GM19035 (cell line): Measurements from ENCODE around the gene TMEM127.
A peak's percentile ranks its signal among the peaks of the same experiment; 100 is the strongest.
"Not testable (repeated sequence)": the region's sequence is repeated elsewhere in the genome, so short reads cannot be mapped to it uniquely, and the experiment has no call there.

Experiments used
- ATAC-seq: cut with Tn5 transposase; IDR thresholded peaks from one replicate; pipeline ENCODE4 v1.9.1; 2021; ENCODE audit not compliant: unreplicated experiment

The TMEM127 gene

DNA sequence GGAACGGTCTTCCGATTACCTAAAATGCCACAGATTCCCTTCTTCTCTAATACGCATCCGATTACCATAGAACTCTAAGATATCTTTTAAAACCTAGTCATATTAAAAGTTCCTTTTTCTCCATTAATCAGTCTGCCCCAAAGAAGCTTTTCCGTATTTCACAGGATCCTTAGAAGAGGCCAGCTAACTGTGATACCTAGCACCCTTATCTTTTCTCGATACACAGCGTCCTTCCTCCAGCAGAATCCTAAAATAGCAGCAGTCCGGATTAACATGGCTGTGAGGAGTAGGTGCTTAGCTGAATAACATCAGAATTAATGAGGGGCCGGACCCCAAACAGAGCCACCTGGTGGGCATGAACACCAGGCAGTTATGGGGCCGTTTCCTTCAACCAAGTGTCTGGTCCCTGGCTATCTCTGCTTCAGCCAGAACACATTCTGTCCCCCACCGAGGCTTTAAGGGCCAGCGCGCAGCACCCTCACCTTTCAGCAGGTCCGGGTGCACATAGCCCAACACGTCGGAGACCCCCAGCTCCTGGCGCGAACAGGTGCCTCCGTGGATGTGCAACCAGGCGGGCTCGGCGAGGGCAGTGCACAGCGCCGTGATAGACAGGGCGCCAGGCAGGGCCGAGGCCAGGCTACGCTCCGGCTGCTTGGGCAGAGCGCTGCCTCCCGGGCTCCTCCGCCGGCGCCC lies 995 bp downstream of the TMEM127 start:
- ATAC-seq = peak; percentile 14

DNA sequence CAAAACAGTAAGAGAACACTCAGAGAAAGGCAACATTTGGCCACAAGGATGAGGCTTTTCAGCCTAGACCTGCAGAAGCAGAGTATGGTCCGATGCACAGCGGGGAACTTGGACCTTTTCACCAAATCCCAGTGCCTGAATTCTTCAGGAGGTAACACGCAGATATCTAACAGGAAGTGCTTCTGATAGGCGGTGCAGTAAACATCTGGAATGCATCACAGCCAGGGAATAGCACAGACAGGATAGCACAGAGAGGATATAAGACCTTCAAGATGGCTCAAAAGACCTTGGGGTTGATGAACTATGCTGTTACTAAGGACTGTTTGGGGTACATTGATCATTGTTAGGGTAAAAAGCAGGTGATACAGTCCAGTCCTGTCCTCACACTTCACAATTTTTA lies 1.7 kb downstream of the TMEM127 start:
- no peak for ATAC-seq

DNA sequence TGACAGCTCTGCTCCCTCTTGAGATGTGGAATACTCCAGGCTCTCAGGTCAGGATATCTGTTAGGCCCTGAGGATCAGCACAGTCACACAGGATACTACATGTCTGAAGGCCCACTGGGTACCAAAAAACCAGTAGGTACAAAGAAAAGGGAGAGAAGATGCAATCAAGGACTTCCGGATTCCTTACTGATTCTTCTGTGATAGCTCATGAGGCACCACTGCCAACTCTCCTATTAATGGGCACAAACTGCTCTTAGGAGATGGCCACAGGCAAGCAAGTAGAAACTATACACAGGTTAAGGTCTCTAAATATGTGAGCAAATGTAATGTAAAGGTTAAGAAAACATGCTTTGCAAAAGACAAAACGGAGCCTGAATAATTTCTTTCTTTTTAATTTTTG lies 3.5 kb downstream of the TMEM127 start:
- ATAC-seq = no peak

DNA sequence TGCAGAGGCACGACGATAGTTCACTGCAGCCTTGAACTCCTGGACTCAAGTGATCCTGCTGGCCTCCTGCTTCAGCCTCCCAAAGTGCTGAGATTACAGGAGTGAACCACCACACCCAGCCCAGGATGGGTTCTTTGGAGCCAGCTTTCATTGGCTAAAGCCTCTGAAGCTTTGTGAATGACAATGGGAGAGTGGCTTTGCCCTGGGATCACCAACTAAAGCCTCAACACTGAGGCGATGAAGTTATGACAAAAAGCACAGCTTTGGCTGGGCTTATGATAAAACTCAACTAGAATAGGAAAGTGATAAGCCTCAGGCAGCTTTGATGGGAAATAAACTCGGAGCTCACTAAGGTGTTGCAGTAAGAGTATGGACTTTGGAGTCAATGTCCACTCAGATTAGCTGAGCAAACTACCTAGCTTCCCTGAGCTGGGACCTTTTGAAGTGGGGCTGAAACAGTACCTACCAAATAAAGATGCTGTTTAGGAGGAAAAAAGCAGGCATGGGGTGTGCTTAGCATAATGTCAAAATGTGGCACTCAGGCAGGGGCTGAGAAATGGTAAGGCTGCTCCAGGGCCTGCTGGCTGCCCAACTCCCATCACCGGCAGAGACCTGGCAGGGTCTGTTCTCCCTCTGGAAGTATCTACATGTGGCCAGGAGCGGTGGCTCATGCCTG lies 4.3 kb downstream of the TMEM127 start:
- no peak for ATAC-seq

DNA sequence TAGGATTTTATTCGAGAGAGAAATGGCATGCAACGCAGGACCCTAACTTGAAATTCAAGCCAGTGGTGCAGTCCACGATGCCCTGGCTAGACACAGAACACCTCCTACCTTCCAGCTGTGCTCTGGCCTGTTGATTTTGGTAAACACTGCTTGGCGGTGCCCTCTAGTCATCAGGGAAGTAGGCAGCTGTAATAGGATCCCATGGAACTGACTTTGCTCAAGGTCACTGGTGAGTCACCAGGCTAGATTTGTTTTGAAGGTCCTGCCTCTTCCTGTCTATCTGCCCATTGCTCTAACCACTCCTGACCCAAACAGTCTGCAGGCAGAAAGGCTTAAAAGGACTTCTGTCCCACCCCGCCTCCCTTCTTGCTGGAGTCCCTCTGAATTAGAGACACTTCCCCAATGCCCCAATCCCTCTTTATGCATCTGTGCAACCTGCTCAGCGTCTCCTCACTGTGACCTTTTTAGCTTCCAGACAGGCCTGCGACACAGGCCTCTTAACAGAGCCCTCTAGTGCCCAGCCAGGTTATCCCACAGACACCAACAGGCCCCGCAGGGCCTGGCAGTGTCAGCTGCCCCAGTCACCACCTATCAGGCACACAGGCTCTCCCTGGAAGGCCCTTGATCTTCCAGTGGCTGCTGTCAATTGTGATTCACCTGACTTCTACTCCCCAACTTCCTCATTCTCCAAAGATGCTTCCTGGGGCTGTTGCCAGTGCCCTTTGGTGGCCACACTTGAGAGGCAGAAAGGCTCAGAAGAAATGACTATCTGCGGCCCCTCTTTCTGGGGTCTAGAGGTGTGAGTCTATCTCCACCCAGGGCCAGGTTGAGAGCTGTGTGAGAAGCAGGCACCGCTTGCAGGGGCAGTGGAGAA lies 5.2 kb downstream of the TMEM127 start:
- peak; percentile 40 for ATAC-seq

DNA sequence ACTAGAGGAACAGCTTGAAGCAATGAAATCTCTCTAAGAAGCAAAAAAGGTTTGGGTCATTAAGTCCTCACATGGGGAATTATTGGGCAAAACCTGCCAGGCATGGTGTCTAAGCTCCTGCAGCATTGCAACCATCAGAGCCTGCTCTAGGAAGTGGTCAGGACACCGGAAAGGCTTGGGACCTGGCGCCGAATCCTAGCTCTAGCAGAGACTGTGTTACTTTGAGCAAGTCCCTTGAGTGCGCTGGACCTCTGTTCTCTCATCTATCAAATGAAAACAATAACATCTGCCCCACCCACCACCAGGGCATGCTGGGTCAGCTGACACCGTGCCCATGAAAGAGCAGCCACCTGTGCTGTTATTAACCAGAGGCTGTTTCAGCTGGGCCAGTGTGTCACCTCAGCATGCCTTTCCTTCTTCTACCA lies 6.3 kb downstream of the TMEM127 start:
- ATAC-seq = no peak

DNA sequence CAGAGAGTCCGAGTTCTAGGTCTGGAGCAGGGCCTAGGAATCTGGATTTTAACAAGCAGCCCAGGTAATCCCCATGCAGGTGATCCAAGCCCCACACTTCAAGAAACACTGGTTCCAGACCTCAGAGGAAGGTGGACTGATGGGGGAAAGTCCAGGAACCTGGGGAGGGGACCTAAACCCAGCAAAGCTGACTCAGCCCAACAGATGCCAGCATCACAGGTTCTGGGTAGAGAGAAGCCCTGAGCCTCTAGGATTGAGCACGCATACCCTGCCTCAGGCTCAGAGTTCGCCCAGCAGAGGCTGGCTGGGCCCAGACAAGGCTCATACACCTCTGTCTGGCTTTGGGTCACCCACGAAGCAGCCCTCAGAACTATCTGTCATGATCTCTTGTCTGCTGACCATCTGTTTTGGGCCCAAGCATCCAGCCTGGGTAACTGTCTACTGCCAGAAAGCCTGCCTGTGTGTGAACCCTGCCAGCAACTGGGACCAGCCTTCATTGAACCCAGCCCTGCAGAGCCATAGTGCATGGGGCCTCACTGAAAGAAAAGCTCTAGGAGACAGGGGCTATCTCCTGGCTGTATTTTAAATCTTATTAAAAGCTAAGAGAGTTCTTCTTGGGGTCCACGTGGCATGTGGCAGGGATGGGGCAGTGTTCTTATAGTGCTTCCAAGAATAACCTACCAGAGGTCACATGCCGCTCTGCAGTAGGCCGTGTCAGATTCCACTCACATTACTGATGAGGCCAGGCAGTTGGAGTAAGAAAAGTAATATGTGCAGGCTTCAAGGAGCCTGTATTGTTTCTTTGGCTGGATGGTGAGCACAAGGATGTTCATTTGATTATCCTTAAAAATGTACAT lies 7.4 kb downstream of the TMEM127 start:
- no peak for ATAC-seq

DNA sequence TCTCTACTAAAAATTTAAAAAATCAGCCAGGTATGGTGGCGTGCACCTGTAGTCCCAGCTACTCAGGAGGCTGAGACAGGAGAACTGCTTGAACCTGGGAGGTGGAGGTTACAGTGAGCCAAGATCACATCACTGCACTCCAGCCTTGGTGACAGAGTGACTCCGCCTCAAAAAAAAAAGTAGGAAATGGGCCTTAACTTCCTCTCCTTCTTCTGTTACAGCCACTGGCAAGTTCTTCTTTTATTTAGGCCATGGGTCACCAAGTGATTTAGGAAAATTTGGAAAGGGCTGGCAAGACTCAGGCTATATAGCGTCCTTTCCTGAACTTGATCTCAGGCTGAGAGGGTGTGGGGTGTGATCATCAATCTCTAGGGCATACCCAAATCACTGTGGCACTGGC lies 8.1 kb downstream of the TMEM127 start:
- not testable (repeated sequence) for ATAC-seq

DNA sequence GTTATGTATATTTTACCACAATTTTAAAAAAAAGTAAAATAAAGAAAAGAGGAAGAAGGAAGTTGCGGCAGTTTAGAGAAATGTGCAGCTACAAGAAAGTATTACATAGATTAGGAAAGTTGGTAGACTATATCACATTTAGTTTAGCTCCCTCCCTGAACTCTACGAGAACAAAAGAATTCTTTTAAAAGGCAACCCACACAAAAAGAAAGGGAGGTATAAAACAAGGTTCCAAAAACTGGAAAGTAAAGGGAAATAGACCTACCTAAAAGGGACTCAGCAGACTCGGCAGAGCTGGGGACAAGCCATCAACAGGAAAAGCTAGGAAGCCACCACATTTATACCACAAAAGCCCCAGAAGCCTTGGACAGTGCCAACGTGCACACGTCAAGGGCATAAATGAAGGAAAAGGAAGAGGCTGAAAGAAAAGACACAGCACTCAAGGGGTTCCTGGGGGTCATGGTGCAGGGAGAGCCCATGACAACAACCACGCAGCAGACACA lies 9.1 kb downstream of the TMEM127 start:
- no peak for ATAC-seq

DNA sequence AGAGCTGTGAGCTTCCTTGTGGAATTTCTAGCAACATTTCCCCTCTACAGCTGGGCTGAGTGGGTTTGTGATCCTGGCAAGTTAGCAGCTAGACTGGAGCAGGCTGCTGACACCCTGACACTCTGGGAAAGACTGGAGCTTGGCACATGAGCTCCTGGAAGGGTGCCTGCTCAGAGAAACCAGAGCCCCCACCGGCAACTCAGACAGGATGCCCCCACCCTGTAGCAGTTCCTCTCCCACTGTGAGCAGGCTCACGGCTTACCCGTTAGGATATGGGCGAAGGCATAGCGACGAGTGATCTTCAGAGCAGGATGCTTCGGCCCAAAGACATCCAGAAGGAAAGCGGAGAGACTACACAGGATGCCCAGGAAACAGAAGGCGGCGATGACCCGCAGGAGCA lies 11.2 kb downstream of the TMEM127 start:
- no peak for ATAC-seq

DNA sequence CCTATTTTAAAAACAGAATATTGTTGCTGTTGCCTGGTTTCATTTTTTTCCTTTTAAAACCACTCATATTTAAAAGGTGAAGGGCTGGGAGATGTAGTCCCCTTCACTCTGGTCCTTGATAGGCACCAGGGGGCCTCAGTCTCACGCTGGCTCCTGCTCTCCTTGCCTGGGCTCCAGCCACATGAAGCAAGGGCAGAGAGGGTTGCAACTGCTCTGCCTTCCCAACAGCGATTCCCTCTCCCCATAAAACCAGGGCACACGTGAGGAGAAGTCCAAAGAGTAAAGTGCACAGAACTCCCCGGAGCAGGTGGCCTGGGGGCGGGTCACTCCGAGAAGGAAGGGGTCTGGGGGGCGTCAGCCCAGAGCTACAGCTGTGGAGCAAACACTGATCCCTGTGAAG lies 12.8 kb downstream of the TMEM127 start:
- ATAC-seq = no peak

DNA sequence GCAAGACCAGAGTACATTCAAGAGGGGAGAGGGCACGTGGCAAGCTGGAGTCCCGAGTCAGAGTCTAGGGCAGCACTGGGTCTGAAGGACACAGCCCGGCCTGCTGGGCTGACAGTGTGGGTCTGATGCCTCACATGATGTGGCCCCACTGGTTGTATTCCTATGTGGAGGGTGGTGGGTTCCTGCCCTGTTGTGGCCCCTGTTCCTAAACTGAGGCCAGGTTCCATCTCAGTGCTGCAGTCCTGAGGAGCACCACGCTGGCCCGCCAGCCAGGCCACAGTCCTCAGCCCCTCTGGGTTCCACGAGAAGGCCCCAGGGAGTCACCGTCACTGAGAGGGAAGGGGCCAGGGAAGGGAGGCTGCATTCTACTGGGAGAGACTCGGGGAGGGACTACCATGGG lies 13.3 kb downstream of the TMEM127 start:
- no peak for ATAC-seq

DNA sequence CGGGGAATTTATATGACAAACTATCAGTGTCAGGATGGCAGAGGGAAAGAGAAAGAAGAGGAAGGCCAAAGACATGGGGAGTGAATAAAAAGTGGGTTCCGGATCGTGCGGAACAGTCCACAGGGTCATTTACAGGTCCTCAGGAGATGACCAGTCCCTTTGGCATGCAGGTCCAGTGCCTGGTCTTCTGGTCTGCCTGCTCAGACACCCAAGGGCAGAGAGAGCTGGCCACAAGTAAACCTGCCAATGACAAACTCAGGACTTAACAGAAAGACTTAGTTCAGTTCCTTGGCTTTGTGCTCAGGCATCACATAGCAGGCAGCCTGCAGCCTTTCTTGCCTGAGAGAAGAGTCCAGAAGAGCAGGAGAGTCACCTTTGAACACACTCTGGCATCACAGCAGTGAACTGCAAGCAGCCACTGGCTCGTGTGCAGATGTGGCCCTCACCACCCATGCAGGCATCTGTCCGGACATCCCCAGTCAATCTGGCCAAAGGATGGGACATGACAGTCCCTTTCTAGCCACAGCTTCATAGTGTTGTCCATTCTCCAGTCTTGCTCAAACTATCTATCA lies 14.0 kb downstream of the TMEM127 start:
- ATAC-seq = no peak

DNA sequence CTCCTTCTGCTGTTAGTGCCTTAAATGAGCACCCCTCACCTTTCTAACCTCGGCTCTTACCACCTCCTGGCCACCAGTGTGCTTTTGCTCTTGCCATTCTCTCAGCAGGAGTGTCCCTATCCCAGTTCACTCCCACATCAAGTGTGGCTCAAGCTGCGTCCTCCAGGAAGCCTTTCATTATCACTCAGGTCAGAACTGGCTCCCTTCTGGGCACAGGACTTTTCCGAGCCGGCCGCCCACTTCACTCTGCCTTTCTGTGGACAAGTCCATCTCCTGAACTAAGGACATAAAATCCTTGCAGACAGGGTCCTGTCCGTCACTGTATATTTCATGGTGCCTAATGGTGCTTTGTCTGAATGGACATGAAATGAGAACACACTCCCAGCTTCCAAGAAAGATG lies 15.6 kb downstream of the TMEM127 start:
- no peak for ATAC-seq

DNA sequence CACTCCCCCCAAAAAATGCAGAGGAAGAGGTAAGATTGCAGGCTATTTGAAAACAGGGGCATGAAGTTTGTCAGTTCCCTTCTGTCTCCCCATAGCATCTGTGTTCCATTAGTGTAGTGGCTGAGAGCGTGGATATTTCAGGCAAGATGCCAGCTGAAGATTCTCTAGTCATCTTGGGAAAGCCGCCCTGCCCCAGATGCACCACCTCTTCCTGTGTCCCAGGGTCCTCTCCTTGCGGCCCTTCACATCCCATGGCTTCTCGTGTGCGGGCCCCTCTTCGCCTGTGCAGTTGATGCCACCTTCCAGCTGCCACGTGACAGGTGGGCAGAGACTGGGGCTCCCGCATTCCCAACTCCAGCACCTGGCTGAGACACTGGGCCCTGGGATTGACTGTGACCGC lies 16.1 kb downstream of the TMEM127 start:
- no peak for ATAC-seq

DNA sequence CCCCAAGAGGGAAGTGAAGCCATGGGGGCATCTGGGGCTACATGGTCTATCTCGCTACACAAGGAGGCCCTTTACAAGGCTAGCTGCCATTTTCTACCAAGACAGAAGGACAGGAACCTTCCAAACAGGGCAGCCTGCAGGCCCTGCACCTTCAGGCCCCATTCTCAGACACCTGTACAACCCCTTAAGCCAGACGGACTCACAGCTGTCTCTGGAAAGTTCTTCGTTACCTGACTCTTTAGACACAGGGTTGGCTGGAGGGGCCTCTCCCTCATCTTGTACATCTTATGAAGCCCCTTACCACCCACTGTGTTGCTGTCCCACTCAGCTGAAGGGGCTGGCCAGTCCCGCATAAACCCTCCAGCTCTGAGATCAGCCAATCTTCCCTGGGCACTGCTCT lies 17.2 kb downstream of the TMEM127 start:
- no peak for ATAC-seq

DNA sequence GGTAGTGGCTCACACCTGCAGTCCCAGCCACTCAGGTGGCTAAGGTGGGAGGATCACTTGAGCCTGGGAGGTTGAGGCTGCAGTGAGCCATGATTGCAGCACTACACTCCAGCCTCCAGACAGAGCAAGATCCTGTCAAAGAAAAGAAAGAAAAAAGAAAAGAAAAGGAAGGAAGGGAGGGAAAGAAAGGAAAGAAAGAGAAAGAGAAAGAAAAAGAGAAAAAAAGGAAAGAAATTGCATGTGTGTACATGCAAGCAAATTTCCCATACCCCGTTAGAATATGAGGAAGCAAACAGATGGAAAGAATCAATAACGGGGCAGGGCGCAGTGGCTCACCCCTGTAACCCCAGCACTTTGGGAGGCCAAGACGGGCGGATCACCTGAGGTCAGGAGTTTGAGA lies 17.9 kb downstream of the TMEM127 start:
- ATAC-seq = no peak

DNA sequence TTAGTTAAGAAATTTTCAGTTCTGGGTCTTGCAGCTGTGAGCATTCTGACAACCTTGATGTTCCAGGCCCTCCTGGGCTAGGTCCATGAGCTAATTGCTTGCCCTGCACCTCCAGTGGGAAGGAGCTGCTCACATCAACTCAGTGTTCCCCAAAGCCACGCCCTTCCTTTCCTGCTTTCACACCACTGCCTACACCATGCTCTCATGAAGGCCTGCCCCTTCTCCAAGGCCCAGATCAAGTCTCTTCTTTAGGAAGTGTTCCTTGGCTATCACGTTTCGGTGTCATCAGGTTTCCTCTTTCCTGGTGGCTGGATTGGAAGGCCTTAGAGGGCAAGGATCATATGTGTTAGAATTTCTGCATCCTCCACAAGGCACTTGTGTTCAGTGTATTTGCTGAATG lies 18.8 kb downstream of the TMEM127 start:
- no peak for ATAC-seq

DNA sequence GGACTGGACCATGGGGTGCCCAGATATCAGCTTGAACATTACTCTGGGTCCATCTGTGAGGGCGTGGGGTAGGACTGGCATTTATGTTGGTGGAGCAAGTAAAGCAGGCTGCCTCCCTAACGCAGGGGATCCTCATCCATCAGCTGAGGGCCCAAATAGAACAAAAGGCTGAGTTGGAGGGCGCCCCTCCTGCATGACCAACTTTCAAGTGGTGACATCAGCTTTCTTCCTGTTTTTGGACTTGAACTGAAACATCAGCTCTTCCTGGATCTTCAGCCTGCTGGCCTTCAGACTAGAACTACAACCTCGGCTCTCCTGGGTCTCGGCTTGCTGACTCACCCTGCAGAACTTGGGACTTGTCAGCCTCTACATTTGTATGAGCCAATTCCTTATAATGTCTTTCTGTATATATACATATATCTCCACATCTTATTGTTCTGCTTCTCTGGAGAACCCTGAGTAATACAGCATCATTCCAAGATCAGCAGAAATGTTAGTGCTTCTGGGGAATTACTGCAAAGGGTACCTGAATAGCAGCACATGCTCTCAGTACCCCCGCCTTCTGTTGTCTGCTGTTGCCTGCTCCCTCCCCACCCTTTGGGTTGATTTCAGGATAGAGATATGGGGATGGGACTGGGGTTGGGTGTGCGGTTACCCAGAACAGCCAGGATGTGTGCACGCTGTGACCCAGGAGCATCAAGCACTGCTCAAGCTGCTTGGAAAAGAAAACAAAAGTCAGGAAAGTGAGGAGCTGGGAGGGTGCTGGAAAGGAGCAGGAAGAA lies 20.0 kb downstream of the TMEM127 start:
- ATAC-seq = no peak

DNA sequence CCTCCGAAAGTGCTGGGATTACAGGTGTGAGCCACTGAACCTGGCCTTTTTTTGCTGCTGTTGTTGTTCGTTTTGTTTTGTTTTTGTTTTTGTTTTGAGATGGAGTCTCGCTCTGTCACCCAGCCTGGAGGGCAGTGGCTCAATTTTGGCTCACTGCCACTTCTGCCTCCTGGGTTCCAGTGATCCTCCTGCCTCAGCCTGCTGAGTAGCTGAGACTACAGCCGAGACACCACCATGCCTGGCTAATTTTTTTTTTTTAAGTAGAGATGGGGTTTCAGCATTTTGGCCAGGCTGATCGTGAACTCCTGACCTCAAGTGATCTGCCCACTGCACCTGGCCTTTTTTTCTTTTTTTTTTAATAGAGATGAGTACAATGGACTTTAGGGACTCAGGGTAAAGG lies 22.0 kb downstream of the TMEM127 start:
- ATAC-seq = no peak
